Measurements from ENCODE around the gene MTUS2.

GRCh38 chr13:28865951-28866350 is 45.8 kb downstream of the MTUS2 start:
- TF ChIP-seq CTCF (IDR thresholded peaks at IDR 0.05 in 4 of 5, conservative IDR thresholded peaks at IDR 0.05 in 1 of 5) (no peak), POLR2A (IDR thresholded peaks at IDR 0.05) (no peak)

Data from gastrocnemius medialis (tissue), 4 donors.